PFSK-1 (cell line): ENCODE measurements around the gene STK25.
A peak's percentile ranks its signal among the peaks of the same experiment; 100 is the strongest.

Source experiments
- FOXP2 ChIP-seq: optimal IDR thresholded peaks from 2 replicates; pipeline ENCODE3; 2011; ENCODE audit warnings: borderline replicate concordance, control low read depth, inconsistent platforms; ENCODE audit not compliant: insufficient read depth; ENCODE audit errors: extremely low read length, extremely low read depth
- POLR2AphosphoS5 ChIP-seq: IDR thresholded peaks from 2 replicates; pipeline ENCODE4 v1.6.1; 2012; ENCODE audit warnings: low read depth, mild to moderate bottlenecking, control low read depth, low read length, moderate library complexity
- SIN3A ChIP-seq: IDR thresholded peaks from 2 replicates; pipeline ENCODE4 v1.6.1; 2012; ENCODE audit warnings: mild to moderate bottlenecking, low read length, moderate library complexity, borderline replicate concordance; ENCODE audit not compliant: insufficient read depth
- TAF1 ChIP-seq: IDR thresholded peaks from 2 replicates; pipeline ENCODE4 v1.6.1; 2012; ENCODE audit warnings: low read length, control low read depth, borderline replicate concordance; ENCODE audit not compliant: insufficient read depth
- TF ChIP-seq, protein P1 (sequence below), 2 experiments: IDR thresholded peaks; 2 replicates each; pipeline versions ENCODE4 v1.6.1 to v1.8.0; 2011 to 2012; ENCODE audit warnings: low read depth in 2 of 2, low read length in 2 of 2, control low read depth in 1 of 2, inconsistent platforms in 1 of 2, mild to moderate bottlenecking in 1 of 2, moderate library complexity in 1 of 2; ENCODE audit not compliant: insufficient read depth in 1 of 2

The STK25 gene

DNA sequence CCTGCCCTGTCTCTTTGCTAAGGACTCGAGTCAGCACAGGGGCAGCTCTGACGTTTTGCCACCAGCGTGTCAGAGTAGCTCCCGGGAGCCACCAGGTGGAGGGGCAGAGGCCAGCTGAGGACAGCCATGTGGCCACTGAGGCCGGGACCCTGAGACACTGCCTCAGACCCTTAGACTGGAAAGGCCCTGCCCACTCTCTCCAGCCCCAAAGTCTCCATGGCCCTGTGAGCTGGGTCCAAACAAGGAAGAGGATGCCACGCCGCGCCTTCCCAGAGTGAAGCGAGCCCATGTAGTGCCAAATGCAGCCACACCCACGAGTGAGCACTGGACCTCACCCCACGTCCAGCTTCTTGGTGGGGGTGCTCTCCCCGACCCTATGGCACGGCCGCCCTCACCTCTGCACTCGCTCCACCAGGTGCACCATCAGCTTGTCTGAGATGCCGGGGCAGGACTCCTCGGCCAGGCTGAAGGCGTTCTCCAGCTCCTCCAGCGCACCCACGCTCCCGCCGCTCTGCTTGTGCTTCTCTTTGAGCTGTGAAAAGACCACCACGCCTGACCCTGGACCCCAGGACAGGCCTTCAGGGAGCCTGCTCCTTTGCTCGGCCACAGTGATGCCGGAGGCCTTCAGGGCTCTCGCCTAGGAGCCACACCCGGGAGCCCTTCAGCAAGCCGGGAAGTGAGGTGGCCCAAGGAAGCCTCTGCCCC is 12.2 kb downstream of the STK25 start:
- TF ChIP-seq FOXP2 (no peak), TAF1 (no peak), POLR2AphosphoS5 (no peak), SIN3A (no peak)
- TF ChIP-seq, protein P1, sequence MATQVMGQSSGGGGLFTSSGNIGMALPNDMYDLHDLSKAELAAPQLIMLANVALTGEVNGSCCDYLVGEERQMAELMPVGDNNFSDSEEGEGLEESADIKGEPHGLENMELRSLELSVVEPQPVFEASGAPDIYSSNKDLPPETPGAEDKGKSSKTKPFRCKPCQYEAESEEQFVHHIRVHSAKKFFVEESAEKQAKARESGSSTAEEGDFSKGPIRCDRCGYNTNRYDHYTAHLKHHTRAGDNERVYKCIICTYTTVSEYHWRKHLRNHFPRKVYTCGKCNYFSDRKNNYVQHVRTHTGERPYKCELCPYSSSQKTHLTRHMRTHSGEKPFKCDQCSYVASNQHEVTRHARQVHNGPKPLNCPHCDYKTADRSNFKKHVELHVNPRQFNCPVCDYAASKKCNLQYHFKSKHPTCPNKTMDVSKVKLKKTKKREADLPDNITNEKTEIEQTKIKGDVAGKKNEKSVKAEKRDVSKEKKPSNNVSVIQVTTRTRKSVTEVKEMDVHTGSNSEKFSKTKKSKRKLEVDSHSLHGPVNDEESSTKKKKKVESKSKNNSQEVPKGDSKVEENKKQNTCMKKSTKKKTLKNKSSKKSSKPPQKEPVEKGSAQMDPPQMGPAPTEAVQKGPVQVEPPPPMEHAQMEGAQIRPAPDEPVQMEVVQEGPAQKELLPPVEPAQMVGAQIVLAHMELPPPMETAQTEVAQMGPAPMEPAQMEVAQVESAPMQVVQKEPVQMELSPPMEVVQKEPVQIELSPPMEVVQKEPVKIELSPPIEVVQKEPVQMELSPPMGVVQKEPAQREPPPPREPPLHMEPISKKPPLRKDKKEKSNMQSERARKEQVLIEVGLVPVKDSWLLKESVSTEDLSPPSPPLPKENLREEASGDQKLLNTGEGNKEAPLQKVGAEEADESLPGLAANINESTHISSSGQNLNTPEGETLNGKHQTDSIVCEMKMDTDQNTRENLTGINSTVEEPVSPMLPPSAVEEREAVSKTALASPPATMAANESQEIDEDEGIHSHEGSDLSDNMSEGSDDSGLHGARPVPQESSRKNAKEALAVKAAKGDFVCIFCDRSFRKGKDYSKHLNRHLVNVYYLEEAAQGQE (IDR thresholded peaks at IDR 0.05; ENCODE audit: insufficient read depth in 1 of 2, low read depth in 2 of 2, low read length in 2 of 2) = no peak

DNA sequence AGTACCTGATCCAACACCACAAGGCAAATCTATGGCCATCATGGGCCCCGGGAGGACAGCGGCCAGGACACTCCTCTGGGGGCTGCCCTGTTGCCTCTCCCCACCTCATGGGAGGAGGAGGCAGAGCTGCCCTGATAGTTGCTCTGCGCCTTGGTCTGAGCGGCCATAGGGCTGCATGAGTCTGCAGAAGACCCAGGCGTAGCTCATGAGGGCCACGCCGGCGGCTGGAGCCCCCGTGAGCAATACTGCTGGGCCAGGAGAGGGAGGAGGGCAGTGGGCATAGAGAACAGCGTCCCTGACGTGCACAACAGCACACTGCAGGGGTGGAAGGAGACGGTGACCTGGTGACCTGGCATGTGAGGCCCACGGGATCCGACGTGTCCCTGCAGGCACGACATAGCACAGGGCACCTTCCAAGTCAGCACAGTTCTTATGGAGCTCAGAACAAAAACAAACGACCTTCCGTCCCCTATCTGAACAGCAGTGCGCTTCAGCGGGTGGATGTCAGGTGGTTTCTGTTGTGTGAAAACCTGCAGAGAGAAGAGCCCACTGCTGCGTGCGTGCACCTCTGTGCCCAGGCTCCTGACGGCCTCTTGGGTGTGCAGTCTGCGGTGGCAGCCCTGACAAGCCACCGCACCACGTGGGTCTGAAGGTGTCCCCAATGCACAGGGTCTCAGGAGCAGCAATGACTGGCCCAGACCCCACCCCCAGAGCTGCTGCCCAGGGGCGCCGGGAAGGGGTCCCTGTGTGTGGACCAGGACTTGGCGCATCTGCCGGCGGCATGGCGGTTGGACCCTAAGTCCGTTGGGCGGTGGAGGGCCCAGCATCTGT is 13.0 kb downstream of the STK25 start:
- TF ChIP-seq POLR2AphosphoS5 (no peak; the same call in 1 of the 2 replicates), FOXP2 (no peak), TAF1 (no peak), SIN3A (no peak)
- TF ChIP-seq, protein P1 (IDR thresholded peaks at IDR 0.05; ENCODE audit: insufficient read depth in 1 of 2, low read depth in 2 of 2, low read length in 2 of 2) = no peak

DNA sequence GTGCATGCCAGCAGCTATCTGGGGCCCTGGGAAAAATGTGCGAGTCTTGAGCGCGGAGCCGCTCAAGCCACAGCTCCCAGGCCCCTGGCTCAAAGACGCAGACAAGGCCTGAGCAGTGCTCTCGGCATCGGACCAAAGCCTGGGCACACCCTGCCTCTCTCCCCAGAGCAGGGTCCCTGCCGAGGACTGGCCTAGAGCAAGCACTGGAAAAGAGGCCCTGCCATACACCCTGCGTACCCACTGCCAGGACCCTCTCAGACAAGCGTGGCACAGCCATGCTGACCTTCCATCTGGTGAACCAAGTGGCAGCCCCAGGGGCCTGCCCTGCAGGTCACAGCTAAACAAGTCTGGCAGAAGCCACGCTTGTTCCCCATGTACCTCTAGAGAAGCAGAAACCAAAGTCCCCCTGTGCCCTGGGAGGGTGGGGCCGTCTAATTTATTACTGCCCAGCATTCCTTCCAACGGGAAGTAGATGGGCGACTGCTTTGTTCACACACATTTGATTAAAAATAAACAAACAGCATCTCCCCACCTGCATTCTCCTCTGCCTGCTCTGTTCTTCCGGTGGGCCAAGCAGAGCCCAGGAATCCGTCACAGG is 14.0 kb downstream of the STK25 start:
- no peak for TF ChIP-seq SIN3A
- no peak for TF ChIP-seq FOXP2
- no peak for TF ChIP-seq POLR2AphosphoS5
- no peak for TF ChIP-seq TAF1
- TF ChIP-seq, protein P1 (IDR thresholded peaks at IDR 0.05; ENCODE audit: insufficient read depth in 1 of 2, low read depth in 2 of 2, low read length in 2 of 2) = no peak

DNA sequence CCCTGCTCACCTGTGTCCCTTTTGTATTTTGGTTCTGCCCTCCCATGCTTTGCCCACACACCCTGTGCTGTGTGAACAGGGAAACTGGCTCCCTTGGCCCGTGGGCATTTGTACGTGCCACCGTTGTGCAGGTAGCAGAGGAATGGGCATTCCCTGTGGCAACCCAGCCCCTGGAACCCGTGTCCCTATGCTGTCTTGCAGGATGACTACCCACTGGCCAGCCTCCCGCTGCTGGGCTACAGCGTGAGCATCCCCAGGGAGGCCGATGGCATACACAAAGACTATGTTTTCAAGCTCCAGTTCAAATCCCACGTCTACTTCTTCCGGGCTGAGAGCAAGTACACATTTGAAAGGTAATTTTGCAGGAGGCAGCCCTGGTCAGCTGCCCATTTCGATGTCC is 15.3 kb downstream of the STK25 start:
- TF ChIP-seq POLR2AphosphoS5 (0 out of 2 replicates have a peak, but pooled peaks have one; percentile 3), TAF1 (no peak)

DNA sequence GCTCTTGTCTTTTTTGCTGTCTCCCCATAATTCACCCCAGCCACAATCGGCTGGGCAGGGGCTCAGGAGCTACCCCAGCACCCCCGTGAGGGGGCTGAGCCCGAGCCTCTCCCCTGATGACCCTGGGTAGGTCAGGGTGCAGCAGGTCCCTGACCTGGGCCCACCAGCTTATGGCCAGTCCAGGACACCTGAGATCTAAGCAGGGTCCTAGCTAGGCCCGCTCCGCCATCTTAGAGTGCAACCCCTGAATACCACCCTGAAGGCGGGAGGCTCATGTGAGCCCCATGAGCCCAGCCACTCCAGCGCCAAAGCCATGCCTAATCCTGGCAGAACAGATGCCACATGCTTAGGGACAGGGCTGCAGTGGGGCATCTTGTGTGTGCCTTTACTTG is 16.2 kb downstream of the STK25 start:
- TF ChIP-seq SIN3A = no peak
- TF ChIP-seq, protein P1 (IDR thresholded peaks at IDR 0.05; ENCODE audit: insufficient read depth in 1 of 2, low read depth in 2 of 2, low read length in 2 of 2) = no peak
- no peak for TF ChIP-seq POLR2AphosphoS5
- TF ChIP-seq FOXP2 = no peak
- no peak for TF ChIP-seq TAF1
